SK-N-SH treated with all-trans-retinoic acid at 6 μM for 48 hours (cell line): ENCODE measurements around the gene OR52B2.
A peak's percentile ranks its signal among the peaks of the same experiment; 100 is the strongest.

ENCODE experiments used
- ATAC-seq: fragments of 200-7000 bp; cut with Tn5 transposase; 3 replicates; pipeline ENCODE4 v1.9.1; 2020; ENCODE audit warnings: mild to moderate bottlenecking, moderate library complexity
- ARNTL ChIP-seq: fragments of 450-650 bp; formaldehyde crosslinking; IDR thresholded peaks from 2 replicates; pipeline ENCODE4 v1.5.0; 2020; ENCODE audit warnings: low read depth, mild to moderate bottlenecking, moderate library complexity, borderline replicate concordance
- BACH2 ChIP-seq: fragments of 250-450 bp; sonication (Bioruptor Pico); IDR thresholded peaks from 2 replicates; pipeline ENCODE4 v1.9.0; 2021; ENCODE audit warnings: mild to moderate bottlenecking, borderline replicate concordance
- CREB5 ChIP-seq: fragments of 250-450 bp; sonication (Bioruptor Pico); IDR thresholded peaks from 2 replicates; pipeline ENCODE4 v1.5.1; 2020; ENCODE audit warnings: low read depth, mild to moderate bottlenecking, moderate library complexity
- CSDC2 ChIP-seq: fragments of 250-450 bp; sonication (Bioruptor Pico); IDR thresholded peaks from 2 replicates; pipeline ENCODE4 v1.5.0; 2020; ENCODE audit warnings: mild to moderate bottlenecking, moderate library complexity
- GLIS3 ChIP-seq: fragments of 250-450 bp; sonication (Bioruptor Pico); IDR thresholded peaks from 2 replicates; pipeline ENCODE4 v1.5.0; 2020; ENCODE audit warnings: mild to moderate bottlenecking, moderate library complexity
- ISL1 ChIP-seq: fragments of 250-450 bp; sonication (Bioruptor Pico); IDR thresholded peaks from 2 replicates; pipeline ENCODE4 v2.1.2; 2022; ENCODE audit warnings: mild to moderate bottlenecking, moderate library complexity
- PATZ1 ChIP-seq: fragments of 250-450 bp; sonication (Bioruptor Pico); IDR thresholded peaks from 2 replicates; pipeline ENCODE4 v1.8.0; 2020; ENCODE audit warnings: mild to moderate bottlenecking, moderate library complexity, borderline replicate concordance
- PPARA ChIP-seq: fragments of 250-450 bp; sonication (Bioruptor Pico); IDR thresholded peaks from 2 replicates; pipeline ENCODE4 v1.5.0; 2020; ENCODE audit warnings: mild to moderate bottlenecking, borderline replicate concordance
- RARB ChIP-seq: fragments of 250-450 bp; sonication (Bioruptor Pico); IDR thresholded peaks from 2 replicates; pipeline ENCODE4 v1.8.0; 2021; ENCODE audit warnings: mild to moderate bottlenecking, moderate library complexity
- SNAI2 ChIP-seq: fragments of 250-450 bp; sonication (Bioruptor Pico); IDR thresholded peaks from 2 replicates; pipeline ENCODE4 v1.5.0; 2020; ENCODE audit warnings: mild to moderate bottlenecking, moderate library complexity
- TCF4 ChIP-seq: fragments of 250-450 bp; sonication (Bioruptor Pico); IDR thresholded peaks from 2 replicates; pipeline ENCODE4 v1.8.0; 2021; ENCODE audit warnings: mild to moderate bottlenecking, moderate library complexity, borderline replicate concordance
- TOX ChIP-seq: fragments of 250-450 bp; sonication (Bioruptor Pico); IDR thresholded peaks from 2 replicates; pipeline ENCODE4 v1.8.0; 2021; ENCODE audit warnings: mild to moderate bottlenecking, moderate library complexity, borderline replicate concordance
- ZC3H10 ChIP-seq: fragments of 250-450 bp; sonication (Bioruptor Pico); IDR thresholded peaks from 2 replicates; pipeline ENCODE4 v1.5.1; 2021; ENCODE audit warnings: mild to moderate bottlenecking, moderate library complexity
- ZFP3 ChIP-seq: fragments of 250-450 bp; sonication (Bioruptor Pico); IDR thresholded peaks from 2 replicates; pipeline ENCODE4 v1.5.0; 2020; ENCODE audit warnings: mild to moderate bottlenecking, moderate library complexity
- ZFP30 ChIP-seq: fragments of 450-650 bp; formaldehyde crosslinking; IDR thresholded peaks from 2 replicates; pipeline ENCODE4 v1.5.0; 2022; ENCODE audit warnings: mild to moderate bottlenecking, moderate library complexity
- ZNF565 ChIP-seq: fragments of 450-650 bp; formaldehyde crosslinking; conservative IDR thresholded peaks from 2 replicates; pipeline ENCODE4 v1.5.0; 2020; ENCODE audit warnings: low read depth, mild to moderate bottlenecking, moderate library complexity
- ZNF70 ChIP-seq: fragments of 450-650 bp; formaldehyde crosslinking; IDR thresholded peaks from 2 replicates; pipeline ENCODE4 v1.5.0; 2020; ENCODE audit warnings: mild to moderate bottlenecking, moderate library complexity
- ZNF8 ChIP-seq: fragments of 450-650 bp; formaldehyde crosslinking; IDR thresholded peaks from 2 replicates; pipeline ENCODE4 v1.5.0; 2020; ENCODE audit warnings: mild to moderate bottlenecking, moderate library complexity
- TF ChIP-seq, protein P1 (sequence below): fragments of 250-450 bp; sonication (Bioruptor Pico); IDR thresholded peaks from 2 replicates; pipeline ENCODE4 v1.5.1; 2021; ENCODE audit warnings: mild to moderate bottlenecking, moderate library complexity
- TF ChIP-seq, protein P2 (sequence below): fragments of 250-450 bp; sonication (Bioruptor Pico); IDR thresholded peaks from 2 replicates; pipeline ENCODE4 v1.5.0; 2020; ENCODE audit warnings: mild to moderate bottlenecking, moderate library complexity
- TF ChIP-seq, protein P3 (sequence below): fragments of 250-450 bp; sonication (Bioruptor Pico); IDR thresholded peaks from 2 replicates; pipeline ENCODE4 v1.8.0; 2021; ENCODE audit warnings: low read depth, mild to moderate bottlenecking, moderate library complexity, borderline replicate concordance

The OR52B2 gene

DNA sequence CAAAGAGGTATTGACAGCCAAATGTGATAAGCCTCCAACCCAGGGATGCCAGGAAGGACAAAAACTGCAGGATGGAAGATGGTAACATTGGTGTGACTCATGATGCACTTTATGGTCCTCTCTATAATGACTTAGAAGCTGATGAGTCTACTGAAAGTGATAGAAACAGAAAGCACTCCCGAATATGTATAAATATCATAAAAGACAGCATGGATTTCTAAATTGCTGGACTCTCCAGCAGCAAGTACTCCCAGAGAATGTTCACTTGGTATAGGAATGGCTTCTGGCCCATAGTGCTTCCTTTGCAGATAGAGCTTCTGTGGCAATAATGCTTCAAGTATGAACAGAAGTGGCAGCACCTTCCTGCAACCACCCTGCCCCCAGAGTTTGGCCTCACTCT is at the start of gene OR52B2:
Gene OR52B2 (minus strand): TSS at position 101 of the 400 bp plus-strand sequence. CDS start 0 bp downstream, at position 101.
- ATAC-seq, result no peak
- TF ChIP-seq PPARA (CRISPR knock-in tag) (no peak), ISL1 (CRISPR knock-in tag) (no peak), TOX (CRISPR knock-in tag) (no peak), GLIS3 (CRISPR knock-in tag) (no peak), ARNTL (no peak), RARB (CRISPR knock-in tag) (no peak), CREB5 (CRISPR knock-in tag) (no peak), CSDC2 (CRISPR knock-in tag) (no peak), SNAI2 (CRISPR knock-in tag) (no peak), ZC3H10 (CRISPR knock-in tag) (no peak), ZNF8 (CRISPR knock-in tag) (no peak), ZNF565 (CRISPR knock-in tag) (no peak), ZFP3 (no peak)
- TF ChIP-seq, protein P1, sequence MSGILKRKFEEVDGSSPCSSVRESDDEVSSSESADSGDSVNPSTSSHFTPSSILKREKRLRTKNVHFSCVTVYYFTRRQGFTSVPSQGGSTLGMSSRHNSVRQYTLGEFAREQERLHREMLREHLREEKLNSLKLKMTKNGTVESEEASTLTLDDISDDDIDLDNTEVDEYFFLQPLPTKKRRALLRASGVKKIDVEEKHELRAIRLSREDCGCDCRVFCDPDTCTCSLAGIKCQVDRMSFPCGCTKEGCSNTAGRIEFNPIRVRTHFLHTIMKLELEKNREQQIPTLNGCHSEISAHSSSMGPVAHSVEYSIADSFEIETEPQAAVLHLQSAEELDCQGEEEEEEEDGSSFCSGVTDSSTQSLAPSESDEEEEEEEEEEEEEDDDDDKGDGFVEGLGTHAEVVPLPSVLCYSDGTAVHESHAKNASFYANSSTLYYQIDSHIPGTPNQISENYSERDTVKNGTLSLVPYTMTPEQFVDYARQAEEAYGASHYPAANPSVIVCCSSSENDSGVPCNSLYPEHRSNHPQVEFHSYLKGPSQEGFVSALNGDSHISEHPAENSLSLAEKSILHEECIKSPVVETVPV (CRISPR knock-in tag), result no peak
- TF ChIP-seq, protein P2, sequence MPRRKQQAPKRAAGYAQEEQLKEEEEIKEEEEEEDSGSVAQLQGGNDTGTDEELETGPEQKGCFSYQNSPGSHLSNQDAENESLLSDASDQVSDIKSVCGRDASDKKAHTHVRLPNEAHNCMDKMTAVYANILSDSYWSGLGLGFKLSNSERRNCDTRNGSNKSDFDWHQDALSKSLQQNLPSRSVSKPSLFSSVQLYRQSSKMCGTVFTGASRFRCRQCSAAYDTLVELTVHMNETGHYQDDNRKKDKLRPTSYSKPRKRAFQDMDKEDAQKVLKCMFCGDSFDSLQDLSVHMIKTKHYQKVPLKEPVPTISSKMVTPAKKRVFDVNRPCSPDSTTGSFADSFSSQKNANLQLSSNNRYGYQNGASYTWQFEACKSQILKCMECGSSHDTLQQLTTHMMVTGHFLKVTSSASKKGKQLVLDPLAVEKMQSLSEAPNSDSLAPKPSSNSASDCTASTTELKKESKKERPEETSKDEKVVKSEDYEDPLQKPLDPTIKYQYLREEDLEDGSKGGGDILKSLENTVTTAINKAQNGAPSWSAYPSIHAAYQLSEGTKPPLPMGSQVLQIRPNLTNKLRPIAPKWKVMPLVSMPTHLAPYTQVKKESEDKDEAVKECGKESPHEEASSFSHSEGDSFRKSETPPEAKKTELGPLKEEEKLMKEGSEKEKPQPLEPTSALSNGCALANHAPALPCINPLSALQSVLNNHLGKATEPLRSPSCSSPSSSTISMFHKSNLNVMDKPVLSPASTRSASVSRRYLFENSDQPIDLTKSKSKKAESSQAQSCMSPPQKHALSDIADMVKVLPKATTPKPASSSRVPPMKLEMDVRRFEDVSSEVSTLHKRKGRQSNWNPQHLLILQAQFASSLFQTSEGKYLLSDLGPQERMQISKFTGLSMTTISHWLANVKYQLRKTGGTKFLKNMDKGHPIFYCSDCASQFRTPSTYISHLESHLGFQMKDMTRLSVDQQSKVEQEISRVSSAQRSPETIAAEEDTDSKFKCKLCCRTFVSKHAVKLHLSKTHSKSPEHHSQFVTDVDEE (CRISPR knock-in tag), result no peak
- TF ChIP-seq, protein P3, sequence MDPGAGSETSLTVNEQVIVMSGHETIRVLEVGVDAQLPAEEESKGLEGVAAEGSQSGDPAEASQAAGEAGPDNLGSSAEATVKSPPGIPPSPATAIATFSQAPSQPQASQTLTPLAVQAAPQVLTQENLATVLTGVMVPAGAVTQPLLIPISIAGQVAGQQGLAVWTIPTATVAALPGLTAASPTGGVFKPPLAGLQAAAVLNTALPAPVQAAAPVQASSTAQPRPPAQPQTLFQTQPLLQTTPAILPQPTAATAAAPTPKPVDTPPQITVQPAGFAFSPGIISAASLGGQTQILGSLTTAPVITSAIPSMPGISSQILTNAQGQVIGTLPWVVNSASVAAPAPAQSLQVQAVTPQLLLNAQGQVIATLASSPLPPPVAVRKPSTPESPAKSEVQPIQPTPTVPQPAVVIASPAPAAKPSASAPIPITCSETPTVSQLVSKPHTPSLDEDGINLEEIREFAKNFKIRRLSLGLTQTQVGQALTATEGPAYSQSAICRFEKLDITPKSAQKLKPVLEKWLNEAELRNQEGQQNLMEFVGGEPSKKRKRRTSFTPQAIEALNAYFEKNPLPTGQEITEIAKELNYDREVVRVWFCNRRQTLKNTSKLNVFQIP (CRISPR knock-in tag), result no peak

GRCh38 chr11:6219359-6219758 is 49.2 kb upstream of the OR52B2 start:
- no peak for TF ChIP-seq ZFP30 (CRISPR knock-in tag)
- no peak for TF ChIP-seq PATZ1
- no peak for TF ChIP-seq TCF4
- TF ChIP-seq, protein P1 (CRISPR knock-in tag), result no peak
- no peak for TF ChIP-seq ZFP3
- no peak for TF ChIP-seq SNAI2 (CRISPR knock-in tag)
- no peak for TF ChIP-seq ZNF70 (CRISPR knock-in tag)
- no peak for TF ChIP-seq BACH2 (CRISPR knock-in tag)
- TF ChIP-seq ZNF565 (CRISPR knock-in tag), result no peak
- TF ChIP-seq PPARA (CRISPR knock-in tag), result no peak
- TF ChIP-seq, protein P2 (CRISPR knock-in tag), result no peak
- no peak for TF ChIP-seq RARB (CRISPR knock-in tag)
- TF ChIP-seq, all 23 proteins: peak for 0
- peak; percentile 90 for ATAC-seq
